GM21825 (cell line): Measurements from ENCODE around the gene TMEM256.
"Not testable (repeated sequence)": the region's sequence is repeated elsewhere in the genome, so short reads cannot be mapped to it uniquely, and the experiment has no call there.

Experiments
- ATAC-seq: cut with Tn5 transposase; IDR thresholded peaks from one replicate; pipeline ENCODE4 v1.9.1; 2021; ENCODE audit warnings: mild to moderate bottlenecking, moderate library complexity; ENCODE audit not compliant: unreplicated experiment

TMEM256 gene

DNA sequence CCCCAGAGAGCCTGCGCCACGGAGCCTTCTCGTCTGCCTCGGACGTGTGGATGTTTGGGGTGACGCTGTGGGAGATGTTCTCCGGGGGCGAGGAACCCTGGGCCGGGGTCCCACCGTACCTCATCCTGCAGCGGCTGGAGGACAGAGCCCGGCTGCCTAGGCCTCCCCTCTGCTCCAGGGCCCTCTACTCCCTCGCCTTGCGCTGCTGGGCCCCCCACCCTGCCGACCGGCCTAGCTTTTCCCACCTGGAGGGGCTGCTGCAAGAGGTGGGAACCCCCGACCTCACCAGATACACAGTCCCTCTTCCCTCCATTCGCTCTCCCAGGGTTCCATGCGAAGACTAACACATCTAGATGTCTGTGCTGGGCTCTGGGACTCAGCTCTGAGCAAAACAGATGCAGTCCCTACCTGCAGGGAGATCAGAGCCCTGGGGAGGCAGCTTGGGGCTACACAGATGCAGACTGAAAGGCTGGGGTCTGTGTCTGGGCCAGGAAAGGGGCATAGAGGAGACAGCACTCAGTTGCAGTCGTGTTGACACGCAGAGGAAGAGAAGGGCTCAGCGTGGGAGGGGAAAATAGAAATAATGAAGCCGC lies 19.3 kb downstream of the TMEM256 start:
- no peak for ATAC-seq

DNA sequence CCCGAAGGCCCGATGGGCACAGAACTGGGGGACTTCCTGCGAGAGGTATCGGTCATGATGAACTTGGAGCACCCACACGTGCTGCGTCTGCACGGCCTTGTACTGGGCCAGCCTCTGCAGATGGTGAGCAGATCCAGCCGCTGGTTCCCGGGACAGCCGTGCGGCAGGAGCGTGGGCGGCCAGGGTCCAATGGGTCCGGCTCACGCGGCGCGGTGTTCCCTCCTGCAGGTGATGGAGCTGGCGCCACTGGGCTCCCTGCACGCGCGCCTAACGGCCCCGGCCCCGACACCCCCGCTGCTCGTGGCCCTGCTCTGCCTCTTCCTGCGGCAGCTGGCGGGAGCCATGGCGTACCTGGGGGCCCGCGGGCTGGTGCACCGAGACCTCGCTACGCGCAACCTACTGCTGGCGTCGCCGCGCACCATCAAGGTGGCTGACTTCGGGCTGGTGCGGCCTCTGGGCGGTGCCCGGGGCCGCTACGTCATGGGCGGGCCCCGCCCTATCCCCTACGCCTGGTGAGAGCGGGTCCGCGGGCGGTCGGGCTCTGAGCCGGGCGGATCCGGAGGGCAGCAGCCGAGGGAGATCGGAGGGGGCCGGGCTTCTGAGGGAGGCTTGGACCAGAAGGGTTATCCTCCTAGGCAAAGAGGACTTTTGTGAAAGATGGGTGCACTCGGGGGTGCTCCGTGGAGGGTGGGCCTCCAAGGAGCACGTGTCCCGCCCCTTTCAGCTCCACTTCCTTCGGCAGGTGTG lies 20.0 kb downstream of the TMEM256 start:
- no peak for ATAC-seq

DNA sequence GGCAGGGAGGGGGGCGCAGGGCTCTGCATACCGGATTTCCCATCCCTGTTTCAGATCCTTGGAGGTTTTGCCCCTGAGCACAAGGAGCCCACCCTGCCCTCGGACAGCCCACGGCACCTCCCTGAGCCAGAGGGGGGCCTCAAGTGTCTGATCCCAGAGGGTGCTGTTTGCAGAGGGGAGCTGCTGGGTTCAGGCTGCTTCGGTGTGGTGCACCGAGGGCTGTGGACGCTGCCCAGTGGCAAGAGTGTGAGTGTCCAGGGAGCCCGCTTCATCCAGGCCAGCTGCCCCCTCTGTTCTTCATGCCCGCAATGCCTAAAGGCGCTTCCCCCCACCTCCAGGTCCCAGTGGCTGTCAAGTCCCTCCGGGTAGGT lies 20.5 kb downstream of the TMEM256 start:
- no peak for ATAC-seq

DNA sequence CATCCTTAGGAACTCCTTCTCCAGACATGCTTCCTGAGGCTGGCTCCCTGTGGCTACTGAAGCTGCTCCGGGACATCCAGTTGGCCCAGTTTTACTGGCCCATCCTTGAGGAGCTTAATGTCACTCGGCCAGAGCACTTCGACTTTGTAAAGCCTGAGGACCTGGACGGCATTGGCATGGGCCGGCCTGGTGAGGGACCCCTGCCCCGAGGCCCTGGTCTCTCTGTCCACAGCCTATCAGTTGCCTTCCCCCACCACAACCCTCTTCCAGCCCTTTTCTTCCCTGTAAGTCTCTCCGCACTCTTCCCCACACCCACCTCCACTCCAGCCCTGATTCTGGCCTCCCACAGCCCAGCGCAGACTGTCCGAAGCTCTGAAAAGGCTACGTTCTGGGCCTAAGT lies 21.0 kb downstream of the TMEM256 start:
- no peak for ATAC-seq

DNA sequence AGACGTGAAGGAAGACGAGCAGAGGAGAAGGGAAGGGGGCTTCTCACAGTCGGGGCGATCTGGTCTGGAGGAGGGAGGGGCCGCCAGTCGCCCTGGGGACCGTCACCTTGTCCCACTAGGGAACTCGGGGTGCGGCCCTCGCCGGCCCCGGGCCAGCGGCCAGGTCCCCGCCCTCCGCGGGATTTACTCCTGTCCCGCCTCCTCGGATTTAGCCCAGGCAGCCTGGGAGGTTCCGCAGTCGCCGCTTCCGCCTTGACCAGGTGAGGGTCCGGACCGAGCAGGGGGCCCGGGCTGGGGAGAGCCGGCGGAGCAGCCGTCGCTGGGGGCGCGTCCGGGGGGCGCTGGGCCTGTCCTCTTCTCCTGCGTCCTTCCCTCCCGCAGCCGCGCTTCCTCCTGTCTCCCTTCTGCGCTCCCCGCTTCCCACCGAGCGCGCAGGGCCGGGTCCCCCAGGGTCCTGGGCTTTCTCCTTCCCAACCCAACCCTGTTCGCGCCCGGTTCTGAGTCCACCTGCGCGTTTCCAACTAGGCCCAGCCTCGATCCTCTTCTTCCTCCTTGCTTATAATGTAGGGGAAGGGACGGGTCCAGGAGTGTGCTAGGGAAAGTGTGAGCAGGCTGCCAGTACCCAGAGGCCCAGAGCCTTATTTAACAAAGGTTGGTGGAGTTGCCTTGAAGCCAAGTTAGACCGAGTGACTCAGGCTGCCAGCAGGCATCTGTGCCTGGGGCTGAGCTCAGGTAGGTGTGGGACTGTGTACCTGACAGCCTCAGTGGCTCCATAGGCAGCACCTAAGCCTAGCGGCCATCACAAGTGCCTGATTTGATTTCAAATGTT lies 22.8 kb downstream of the TMEM256 start, which contains the start of gene TNK1:
Gene TNK1, plus strand, starts transcription at position 235 of the 829 bp plus-strand sequence. CDS start 1,838 bp downstream, outside the sequence.
- ATAC-seq = no peak

DNA sequence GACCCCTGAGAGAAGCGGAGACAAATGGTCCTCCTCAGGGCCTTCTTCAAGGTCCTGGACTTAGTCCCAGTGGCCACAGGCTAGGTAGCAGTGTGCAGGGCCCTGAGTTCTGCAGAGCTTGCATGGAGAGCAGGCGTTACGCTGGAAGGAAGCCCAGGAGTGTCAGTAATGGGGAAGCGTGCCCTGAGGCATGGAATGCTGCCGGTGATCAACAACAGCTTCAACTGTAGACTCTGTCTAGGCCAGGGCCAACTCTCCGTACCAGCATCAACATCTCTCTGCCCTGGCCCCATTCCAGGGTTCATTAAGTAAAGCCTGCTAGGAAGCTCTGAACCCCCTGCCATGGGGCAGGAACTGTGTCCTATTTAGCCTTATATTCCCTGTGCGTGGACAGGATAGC lies 23.6 kb downstream of the TMEM256 start:
- no peak for ATAC-seq

DNA sequence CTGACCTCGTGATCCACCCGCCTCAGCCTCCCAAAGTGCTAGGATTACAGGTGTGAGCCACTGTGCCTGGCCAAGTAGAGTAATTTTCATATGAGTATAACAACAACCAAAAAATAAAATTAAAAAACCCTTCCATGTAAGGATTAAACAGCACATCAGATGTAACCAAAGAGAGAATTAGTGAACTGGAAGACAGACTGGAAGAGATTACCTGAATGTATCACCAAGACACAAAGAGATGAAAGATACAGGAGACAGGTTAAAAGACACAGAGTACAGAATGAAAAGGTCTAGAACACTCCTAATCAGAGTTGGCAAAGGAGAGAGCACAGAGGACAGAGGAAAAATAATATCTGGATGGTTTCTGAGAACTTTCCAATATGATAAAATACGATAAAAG lies 24.8 kb downstream of the TMEM256 start:
- no peak for ATAC-seq

DNA sequence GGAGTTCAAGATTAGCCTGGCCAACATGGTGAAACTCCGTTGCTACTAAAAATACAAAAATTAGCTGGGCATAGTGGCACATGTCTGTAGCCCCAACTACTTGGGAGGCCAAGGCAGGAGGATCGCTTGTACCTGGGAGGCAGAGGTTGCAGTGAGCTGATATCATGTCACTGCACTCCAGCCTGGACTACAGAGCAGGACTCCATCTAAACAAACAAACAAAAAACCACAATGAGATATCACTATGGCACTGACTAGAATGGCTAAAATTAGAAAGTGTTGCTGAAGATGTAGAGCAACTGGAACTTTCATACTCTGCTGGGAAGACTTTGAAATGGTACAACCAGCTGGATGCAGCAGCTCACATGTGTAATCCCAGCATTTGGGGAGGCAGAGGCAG lies 29.5 kb downstream of the TMEM256 start:
- no peak for ATAC-seq

DNA sequence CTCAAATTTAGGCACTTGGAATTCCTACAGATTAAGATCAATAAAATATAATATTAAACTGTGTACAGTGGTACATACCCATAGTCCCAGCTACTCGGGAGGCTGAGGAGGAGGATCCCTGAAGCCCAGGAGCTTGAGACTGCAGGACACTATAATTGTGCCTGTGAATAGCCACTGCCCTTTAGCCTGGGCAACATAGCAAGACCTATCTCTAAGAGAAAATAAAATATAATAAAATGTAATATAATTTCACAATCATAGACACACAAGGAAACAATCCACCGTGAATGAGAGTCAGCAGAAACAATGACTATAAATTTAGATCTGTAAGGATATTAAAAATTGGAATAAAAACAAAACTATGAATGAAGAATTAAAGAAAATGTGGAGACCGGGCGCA lies 33.0 kb downstream of the TMEM256 start:
- ATAC-seq = no peak

DNA sequence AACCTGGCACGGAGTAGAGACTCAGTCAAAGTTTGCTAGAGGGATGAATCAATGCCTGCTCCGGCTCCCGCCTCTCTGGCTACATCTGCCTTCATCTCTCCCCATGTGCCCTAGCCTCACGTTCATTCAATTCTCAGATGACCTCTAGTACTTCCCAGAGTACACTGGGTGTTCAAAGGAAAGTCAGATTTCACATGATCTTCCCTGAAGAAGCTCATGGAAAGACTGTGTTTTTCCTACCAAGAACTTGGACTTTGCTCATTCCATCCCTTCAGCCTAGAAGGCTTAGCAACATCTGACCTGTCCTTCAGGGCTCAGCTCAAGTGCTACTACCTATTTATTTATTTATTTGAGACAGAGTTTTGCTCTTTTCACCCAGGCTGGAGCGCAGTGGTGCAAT lies 34.1 kb downstream of the TMEM256 start:
- ATAC-seq = no peak

DNA sequence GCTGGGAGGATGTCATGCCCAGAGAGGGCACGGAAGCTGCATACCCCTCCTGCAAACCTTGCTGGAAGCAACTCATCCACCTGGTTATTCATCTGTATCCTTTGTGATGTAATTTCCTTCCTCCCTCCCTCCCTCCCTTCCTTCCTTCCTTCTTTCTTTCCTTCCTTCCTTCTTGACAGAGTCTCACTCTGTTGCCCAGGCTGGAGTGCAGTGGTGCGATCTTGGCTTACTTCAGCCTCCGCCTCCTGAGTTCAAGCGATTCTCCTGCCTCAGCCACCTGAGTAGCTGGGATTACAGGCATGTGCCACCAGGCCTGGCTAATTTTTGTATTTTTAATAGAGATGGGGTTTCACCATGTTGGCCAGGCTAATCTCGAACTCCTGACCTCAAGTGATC lies 35.3 kb downstream of the TMEM256 start:
- not testable (repeated sequence) for ATAC-seq

DNA sequence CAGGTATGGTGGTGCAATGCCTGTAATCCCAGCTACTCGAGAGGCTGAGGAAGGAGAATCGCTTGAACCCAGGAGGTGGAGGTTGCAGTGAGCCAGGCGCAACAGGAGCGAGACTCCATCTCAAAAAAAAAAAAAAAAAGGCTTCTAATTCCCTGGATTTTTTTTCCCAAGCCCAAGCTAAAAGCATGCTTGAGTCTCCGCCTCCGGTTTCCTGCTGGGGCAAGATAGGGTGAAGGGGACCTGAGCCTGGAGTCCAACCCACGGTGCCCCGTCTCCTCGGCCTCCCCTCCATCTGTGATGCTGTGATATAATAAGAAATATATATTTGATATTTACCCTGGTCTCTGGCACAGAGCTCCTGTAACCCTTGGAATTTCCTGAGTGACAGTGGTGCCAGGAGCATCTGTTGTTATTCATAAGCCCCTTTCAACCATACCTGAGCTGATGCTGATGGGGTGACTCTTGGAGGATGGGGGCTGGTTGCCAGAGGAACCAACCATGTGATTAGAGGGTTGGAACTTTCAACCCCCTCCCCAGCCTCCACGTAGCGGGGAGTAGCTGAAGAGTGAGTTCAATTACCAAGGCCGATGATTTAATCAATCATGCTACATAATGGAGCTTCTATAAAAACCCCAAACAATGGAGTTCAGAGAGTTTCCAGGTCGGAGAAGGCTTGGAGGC lies 35.8 kb downstream of the TMEM256 start:
- no peak for ATAC-seq

DNA sequence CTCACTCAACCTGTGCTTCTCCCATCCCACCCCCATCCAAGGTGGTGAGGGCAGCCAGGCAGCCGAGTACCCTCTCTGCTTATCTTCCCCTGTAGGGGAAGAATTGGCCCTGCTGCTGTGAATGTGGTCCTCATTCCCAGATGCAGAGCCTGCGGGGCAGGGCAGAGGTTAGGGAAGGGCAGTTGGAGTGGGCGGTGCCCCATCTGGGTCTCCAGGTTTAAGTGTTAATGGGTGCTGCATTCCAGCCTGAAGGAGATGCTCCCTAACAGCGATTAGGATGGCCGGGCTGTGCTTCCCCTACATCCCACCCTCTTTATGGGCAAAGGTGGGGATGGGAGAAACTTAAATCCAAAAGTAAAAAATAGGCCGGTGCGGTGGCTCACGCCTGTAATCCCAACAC lies 36.8 kb downstream of the TMEM256 start:
- no peak for ATAC-seq

DNA sequence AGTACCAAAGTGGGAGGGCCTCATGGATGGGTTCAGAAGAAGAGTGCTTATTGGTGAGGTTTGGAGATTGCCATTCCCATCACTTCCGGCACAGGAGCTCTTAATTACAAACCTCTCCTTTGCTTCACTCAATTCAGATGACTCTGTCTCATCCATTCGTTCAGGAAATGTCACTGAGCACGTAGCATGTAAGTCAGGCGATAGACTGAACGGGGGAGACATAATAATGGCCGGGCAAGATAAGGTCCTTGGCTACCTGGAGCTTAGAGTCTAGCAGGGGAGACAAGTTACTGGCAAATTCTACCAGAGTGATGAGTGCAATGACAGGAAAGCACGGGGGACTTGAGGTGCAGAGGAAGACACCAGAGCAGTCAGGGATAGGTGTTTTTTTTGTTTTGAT lies 37.9 kb downstream of the TMEM256 start:
- not testable (repeated sequence) for ATAC-seq

DNA sequence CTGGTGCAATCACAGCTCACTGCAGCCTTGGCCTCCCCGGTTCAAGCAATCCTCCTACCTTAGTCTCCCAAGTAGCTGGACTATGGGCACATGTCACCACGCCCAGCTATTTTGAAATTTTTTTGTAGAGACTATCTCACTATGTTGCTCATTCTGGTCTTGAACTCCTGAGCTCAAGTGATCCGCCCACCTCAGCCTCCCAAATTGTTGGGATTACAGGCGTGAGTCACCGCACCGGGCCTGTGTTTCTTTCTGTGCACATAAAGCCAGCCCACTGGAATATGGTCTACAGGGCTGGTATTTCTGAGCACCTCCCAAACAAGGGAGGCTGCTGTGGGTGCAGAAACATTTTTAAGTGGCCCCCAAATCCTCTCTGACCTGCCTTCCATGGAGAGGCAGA lies 40.6 kb downstream of the TMEM256 start:
- no peak for ATAC-seq

DNA sequence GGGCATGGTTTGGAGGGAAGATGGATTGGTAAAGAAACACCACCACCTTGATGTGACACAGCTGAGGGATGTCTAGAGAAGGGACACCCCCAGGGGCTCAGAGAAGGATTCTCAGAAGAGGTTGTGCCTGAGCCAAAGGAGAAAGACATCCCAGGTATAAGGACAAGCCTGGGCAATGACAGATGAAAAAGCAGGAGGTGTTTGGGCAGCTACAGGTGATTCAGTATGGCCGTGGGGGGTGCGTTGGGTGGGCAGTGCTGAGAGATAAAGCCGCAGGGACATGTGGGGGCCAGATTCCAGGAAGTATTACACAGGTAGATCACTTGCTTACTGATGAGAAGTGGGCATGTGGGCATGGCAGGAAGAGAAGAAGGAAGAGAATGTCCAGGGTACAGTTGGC lies 42.0 kb downstream of the TMEM256 start:
- no peak for ATAC-seq

DNA sequence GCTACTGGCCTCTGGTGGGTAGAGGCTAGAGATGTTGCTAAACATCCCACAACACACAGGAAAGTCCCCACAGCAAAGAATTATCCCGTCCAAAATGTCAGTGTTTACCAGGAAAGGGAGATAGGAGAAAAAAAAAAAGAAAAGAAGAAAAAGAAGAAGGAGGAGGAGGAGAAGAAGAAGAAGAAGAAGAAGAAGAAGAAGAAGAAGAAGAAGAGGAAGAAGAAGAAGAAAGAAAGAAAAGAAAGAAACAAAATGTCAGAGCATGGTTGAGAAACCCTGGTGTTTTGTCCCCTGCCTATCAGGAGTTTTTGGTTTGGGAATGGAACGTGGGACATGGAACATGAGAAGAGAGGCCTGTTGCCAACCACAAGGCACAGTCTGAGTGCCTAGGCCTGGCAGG lies 46.5 kb downstream of the TMEM256 start:
- no peak for ATAC-seq

DNA sequence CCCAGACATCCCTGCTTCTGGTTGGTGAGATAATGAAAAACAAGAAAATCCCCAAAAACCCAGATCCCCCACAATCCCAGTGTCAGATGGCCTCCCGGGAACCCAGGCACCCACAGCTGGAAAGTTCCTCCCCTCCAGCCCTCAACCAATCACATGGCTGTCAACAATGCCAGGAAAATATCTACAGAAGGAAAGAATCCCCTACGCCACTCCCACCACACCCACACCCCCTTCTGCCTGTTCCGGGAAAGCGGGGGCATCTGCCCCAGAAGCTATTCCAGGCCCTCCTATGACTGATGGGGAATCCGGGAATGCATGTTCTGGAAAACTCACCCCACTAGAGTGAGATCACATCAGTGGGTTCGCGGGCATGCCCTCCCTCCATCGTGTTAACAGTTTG lies 47.1 kb downstream of the TMEM256 start:
- no peak for ATAC-seq

DNA sequence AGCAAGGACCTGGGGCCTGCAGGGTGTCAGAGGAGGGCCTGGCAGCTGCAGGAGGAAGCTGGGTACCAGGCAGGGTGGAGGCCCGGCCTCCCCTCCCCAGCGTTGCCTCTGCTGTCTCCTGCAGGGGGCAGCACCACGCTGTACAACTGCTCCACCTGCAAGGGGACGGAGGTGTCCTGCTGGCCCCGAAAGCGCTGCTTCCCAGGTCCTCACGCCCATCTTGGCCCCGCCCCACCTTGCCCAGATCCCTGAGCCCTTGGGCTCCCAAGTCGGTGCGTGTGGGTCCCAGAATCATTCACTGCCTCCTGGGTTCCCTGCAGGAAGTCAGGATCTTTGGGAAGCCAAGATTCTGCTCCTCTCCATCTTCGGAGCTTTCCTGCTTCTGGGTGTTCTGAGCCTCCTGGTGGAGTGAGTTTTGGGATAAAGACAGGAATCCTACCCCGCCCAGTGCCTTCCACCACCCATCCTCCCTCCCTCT lies 47.8 kb downstream of the TMEM256 start:
- ATAC-seq = no peak

DNA sequence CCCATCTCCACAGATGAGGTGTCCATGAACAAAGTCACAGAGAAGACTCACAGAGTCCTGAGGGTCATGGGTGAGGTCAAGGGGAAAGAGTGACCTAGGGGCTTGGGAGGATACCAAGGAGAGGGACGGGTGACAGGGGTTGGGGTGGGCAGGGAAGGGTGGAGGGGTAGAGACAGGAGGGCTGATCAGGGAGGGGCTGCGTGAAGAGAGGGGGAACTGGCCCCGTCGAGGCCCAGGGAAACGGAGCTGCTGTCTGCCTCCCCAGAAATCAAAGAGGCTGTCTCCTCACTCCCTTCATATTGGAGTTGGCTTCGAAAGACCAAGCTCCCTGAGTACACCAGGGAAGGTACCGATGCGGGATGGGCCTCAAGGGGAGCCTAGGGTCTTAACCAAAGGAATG lies 48.3 kb downstream of the TMEM256 start:
- no peak for ATAC-seq

DNA sequence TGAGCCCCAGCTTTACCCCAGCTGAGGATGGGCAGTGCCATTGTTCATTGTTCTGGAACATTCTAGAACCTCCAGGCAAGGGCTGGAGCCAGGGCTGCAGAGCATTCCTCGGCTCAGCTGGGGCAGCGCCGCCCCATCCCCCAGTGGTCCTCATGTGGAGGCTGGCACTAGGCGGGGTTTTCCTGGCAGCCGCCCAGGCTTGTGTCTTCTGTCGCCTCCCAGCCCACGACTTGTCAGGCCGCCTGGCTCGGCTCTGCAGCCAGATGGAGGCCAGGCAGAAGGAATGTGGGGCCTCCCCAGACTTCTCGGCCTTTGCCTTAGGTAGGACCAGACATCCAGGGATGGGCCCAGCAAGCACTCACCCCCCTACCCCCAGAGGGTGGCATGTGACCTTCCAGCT lies 48.8 kb downstream of the TMEM256 start, which contains the start of gene TMEM95:
Gene TMEM95, plus strand, starts transcription at position 104 of the 400 bp plus-strand sequence. Its CDS starts 49 bp downstream, at position 153.
- ATAC-seq = no peak
